ENCODE results near the gene TESK2.

The TESK2 gene

DNA sequence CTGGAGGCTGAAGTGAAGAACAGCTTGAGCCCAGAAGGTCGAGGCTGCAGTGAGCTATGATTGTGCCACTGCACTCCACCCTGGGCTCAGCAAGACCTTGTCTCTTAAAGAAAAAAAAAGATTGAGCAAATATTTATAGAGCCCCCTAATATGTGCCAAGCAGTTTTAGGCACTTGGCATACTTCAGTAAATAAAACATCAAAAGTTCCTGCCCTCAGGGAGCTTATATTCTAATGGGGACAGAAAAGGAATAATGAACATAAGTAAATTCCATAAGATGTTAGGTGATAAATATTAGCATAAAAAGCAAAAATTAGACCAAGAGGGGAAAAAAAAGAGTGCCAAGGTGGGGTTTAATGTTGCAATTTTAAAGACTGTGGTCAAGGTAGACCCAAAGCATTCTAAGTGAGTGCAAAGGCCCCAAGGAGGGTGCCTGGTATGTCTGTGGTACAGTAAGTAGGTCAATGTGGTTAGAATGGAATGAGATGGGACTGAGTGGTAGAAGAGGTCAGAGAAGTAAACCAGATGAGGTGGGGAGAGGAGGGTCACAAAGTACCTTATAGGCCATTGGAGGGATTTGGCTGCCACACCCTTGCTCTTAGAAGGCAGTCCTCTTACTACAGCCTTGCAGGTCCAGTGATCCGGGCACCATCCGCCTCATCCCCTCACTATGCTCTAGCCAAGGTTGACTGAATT is 153.2 kb downstream of the TESK2 start:
- Histone ChIP-seq H3K9ac (ENCODE audit: low read depth, low read length) (no peak overlapping the region), H3K4me1 (ENCODE audit: control insufficient read depth, insufficient read depth, low read length) (no peaks in the 10 kb centered on the region), H3K9me3 (ENCODE audit: control insufficient read depth, insufficient read depth, low read length) (no peaks in the 10 kb centered on the region), H3K4me3 (ENCODE audit: low read depth, low read length) (no peak overlapping the region), H3K27me3 (ENCODE audit: control insufficient read depth, insufficient read depth, low read length) (no peaks in the 10 kb centered on the region), H3K36me3 (ENCODE audit: control insufficient read depth, insufficient read depth, low read length) (peaks cover 28% of the 10 kb centered on the region)

DNA sequence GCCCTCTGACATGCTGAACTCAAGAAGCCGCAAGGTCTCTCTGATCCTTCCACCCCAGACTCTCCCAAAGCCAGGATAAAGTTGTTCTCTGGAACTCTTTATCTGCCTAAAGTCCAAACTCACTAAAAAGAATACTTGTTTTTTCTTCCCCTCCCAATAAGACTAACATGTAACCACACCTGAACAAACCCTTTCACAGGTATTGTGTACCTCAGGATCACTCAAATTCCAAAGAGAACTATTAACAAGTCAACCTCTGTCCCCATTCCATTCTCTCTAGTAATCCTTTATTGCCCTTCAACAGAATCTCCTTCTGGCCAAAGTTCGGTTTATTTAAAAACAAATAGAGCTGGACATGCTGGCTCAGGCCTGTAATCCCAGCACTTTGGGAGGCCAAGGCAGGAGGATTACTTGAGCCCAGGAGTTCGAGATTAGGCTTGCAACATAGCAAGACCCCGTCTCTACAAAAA is 155.1 kb downstream of the TESK2 start:
- Histone ChIP-seq H3K36me3 (ENCODE audit: control insufficient read depth, insufficient read depth, low read length) (peaks cover 32% of the 10 kb centered on the region), H3K27me3 (ENCODE audit: control insufficient read depth, insufficient read depth, low read length) (no peaks in the 10 kb centered on the region), H3K9ac (ENCODE audit: low read depth, low read length) (no peak overlapping the region), H3K9me3 (ENCODE audit: control insufficient read depth, insufficient read depth, low read length) (no peaks in the 10 kb centered on the region), H3K4me3 (ENCODE audit: low read depth, low read length) (no peak overlapping the region), H3K4me1 (ENCODE audit: control insufficient read depth, insufficient read depth, low read length) (no peaks in the 10 kb centered on the region)

DNA sequence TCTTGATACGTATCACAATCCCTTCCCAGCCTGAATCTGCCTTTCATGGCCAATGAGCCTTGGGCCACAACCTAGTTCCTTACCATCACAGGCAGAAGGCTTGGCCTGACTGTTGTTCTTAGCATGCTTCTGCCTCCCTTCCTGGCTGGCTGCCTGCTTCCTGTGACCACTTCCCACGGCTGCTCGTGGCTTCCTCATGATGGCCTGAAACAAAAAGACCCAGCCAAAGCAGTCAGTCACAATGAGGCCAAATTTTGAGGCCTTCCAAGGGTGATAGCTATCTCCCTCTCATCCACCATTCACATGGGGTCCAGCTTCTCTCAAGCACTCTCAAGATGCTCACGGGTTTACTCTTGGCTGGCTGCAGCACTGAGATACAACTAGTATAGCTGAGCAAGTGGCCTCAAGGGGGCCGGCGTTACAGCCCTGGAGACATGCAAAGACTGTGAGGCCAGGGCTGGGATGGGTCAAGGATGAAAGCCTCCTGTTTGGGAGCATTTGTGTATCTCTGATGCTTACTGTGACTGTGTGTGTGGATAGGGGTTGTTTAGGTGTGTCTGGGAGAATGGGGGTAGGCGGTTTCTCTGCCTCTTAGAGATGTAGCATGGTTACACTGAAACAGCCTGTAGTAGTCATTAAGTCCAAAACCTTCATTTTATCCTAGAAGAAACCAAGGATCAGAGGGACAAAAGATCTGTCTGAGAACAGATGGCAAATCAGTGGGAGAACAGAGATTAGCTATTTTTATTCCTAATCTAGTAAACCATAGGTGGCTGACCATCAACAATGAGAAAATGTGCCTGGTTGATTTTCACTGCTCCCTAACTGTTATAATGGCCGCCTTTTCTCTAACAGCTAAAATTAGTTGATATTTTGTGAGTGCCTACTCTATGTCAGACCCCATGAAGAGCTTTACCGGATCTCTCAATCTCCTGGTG is 156.4 kb downstream of the TESK2 start:
- H3K9ac ChIP-seq (ENCODE audit: low read depth, low read length): no peak overlapping the region
- no peaks in the 10 kb centered on the region for H3K4me1 ChIP-seq (ENCODE audit: control insufficient read depth, insufficient read depth, low read length)

DNA sequence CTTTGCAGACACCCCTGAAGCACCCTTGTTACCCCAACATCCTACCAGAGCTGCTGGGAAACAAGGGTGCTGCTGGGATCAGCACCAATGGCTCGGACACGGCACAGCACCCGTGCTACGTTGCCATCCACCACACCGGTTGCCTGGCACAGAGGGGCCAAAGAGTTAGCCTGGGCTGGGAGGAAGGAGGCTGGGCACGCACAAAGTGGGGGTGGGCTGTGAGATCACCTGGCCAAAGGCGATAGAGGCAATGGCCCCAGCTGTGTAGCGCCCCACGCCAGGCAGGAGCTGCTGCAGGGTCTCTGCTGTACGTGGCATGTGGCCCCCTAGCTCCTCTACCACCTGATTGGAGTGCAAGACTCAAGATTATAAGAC is 158.6 kb downstream of the TESK2 start:
- H3K27me3 ChIP-seq (ENCODE audit: control insufficient read depth, insufficient read depth, low read length): no peaks in the 10 kb centered on the region
- no peaks in the 10 kb centered on the region for H3K9me3 ChIP-seq (ENCODE audit: control insufficient read depth, insufficient read depth, low read length)
- H3K4me3 ChIP-seq (ENCODE audit: low read depth, low read length): no peak overlapping the region
- peaks cover 32% of the 10 kb centered on the region for H3K36me3 ChIP-seq (ENCODE audit: control insufficient read depth, insufficient read depth, low read length)
- H3K9ac ChIP-seq (ENCODE audit: low read depth, low read length): no peak overlapping the region
- peaks cover 10% of the 10 kb centered on the region for H3K4me1 ChIP-seq (ENCODE audit: control insufficient read depth, insufficient read depth, low read length)

More for the DNA sequence above, 156.4 kb downstream of the TESK2 start:
- H3K27me3 ChIP-seq (ENCODE audit: control insufficient read depth, insufficient read depth, low read length): no peaks in the 10 kb centered on the region
- H3K9me3 ChIP-seq (ENCODE audit: control insufficient read depth, insufficient read depth, low read length): no peaks in the 10 kb centered on the region
- H3K36me3 ChIP-seq (ENCODE audit: control insufficient read depth, insufficient read depth, low read length): peaks cover 32% of the 10 kb centered on the region
- no peak overlapping the region for H3K4me3 ChIP-seq (ENCODE audit: low read depth, low read length)

DNA sequence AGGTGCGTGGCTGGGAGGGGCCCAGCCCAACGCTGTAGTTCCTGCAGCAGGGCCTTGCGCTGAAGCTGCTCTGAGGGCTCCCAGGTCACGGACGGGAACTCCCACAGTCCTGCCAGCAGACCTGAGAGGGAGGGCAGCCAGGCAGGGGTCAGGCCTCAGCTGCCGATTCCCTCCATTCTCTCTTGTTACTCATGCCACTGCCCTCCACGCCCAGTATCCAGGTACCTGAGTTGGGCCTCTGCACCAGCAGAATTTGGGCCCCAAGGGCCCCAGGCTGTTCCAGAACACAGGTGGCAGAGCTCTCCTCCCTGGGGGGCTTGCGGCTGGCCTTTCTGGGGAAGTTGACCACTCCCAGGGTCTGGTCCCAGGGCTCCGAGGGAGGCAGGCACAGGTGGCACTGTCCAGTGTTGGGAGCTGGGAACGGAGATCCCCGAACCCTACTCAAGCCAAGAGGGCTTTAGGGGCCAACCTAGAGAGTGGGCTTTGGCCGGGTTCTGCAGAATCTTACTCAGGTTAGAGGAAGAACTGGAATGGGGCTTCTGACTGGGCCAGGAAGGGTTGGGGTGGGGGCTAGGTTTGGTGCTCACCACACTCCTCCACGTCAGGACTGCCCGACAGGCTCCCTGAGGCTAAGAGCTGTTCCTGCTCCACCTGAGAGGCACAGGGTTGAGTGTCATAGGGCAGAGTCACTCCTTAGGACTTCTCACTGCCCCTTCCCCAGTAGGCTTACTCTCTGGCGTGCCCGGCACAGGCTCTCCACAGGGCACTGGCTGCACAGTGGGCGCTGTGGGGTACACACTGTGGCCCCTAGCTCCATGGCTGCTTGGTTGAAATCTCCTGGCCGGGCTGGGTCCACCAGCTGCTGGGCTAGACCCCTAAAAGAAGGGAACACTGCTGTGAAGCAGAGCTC is 159.3 kb downstream of the TESK2 start:
- H3K9me3 ChIP-seq (ENCODE audit: control insufficient read depth, insufficient read depth, low read length): no peaks in the 10 kb centered on the region
- H3K4me1 ChIP-seq (ENCODE audit: control insufficient read depth, insufficient read depth, low read length): peaks cover 10% of the 10 kb centered on the region
- no peak overlapping the region for H3K4me3 ChIP-seq (ENCODE audit: low read depth, low read length)
- no peak overlapping the region for H3K9ac ChIP-seq (ENCODE audit: low read depth, low read length)
- no peaks in the 10 kb centered on the region for H3K27me3 ChIP-seq (ENCODE audit: control insufficient read depth, insufficient read depth, low read length)
- H3K36me3 ChIP-seq (ENCODE audit: control insufficient read depth, insufficient read depth, low read length): peaks cover 32% of the 10 kb centered on the region

DNA sequence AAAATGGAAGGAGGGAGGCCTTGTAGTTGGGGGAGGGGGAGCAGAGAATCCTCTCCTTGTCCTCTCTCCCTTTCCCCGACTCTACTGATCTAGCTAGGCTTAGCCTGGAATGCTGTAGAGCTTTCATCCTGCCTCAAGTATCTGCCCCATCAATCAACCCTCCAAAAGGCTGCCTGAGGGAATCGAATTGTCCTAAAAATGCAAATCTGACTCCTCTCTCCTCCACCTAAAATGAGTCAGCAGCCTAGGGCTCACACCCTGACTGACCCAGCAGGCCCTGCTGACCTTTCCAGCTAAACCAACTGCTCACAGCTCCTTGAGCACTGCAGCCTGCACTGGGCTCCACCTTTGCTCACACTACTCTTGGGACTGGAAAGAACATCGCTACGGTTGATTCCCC is 161.5 kb downstream of the TESK2 start:
- Histone ChIP-seq H3K4me3 (ENCODE audit: low read depth, low read length) (peak overlapping the region; percentile 81), H3K36me3 (ENCODE audit: control insufficient read depth, insufficient read depth, low read length) (peaks cover 31% of the 10 kb centered on the region), H3K27me3 (ENCODE audit: control insufficient read depth, insufficient read depth, low read length) (no peaks in the 10 kb centered on the region), H3K9ac (ENCODE audit: low read depth, low read length) (peak overlapping the region; percentile 60), H3K9me3 (ENCODE audit: control insufficient read depth, insufficient read depth, low read length) (no peaks in the 10 kb centered on the region), H3K4me1 (ENCODE audit: control insufficient read depth, insufficient read depth, low read length) (peaks cover 10% of the 10 kb centered on the region)

DNA sequence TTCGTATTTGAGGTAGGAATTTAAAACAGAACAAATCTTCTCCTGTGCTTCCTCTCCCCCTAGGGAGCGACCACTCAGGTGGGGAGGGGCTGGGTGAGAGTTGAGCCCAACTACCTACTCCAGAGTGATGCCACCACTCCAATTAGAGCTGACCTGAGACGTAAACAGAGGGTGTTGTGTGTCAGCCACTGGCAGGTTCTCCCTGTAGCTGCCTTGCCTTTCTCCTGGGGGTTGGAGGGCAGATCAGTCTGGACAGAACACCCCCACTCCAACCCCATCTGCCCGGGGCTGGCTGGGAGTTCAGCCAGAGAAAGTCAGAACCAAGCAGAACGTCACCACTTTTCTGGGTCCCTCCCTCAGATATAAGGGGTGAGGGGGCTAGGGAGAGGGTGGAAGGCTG is 162.3 kb downstream of the TESK2 start:
- Histone ChIP-seq H3K4me1 (ENCODE audit: control insufficient read depth, insufficient read depth, low read length) (peaks cover 10% of the 10 kb centered on the region), H3K36me3 (ENCODE audit: control insufficient read depth, insufficient read depth, low read length) (peaks cover 24% of the 10 kb centered on the region), H3K9ac (ENCODE audit: low read depth, low read length) (peak overlapping the region; percentile 60), H3K27me3 (ENCODE audit: control insufficient read depth, insufficient read depth, low read length) (no peaks in the 10 kb centered on the region), H3K9me3 (ENCODE audit: control insufficient read depth, insufficient read depth, low read length) (no peaks in the 10 kb centered on the region), H3K4me3 (ENCODE audit: low read depth, low read length) (peak overlapping the region; percentile 81)

DNA sequence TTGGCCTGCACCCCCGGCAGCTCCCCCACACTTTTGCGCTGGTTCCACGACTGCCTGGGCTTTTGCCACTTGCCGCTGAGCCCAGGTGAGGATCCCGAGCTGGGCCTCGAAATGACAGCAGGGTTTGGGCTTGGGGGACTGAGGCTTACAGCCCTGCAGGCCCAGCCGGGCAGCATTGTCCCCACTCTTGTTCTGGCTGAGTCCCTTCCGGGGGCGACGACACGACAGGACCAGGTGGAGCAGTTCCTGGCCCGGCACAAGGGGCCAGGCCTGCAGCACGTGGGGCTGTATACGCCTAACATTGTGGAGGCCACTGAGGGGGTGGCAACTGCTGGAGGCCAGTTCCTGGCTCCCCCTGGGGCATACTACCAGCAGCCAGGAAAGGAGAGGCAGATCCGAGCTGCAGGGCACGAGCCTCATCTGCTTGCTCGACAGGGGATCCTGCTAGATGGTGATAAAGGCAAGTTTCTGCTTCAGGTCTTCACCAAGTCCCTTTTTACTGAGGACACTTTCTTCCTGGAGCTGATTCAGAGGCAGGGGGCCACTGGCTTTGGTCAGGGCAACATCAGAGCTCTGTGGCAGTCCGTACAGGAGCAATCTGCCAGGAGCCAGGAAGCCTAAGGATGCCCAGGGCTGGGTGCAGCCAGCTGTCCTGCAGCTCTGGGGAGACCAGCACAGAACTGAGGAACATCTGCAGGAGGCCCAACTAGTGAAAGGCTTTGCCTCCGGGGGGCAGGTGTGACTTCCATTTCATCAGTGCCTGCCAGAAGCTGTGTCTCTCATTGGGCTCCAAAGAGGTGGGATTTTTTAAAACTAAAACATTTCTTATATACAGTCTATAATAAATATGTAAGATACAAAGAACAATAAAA is 163.1 kb downstream of the TESK2 start:
- Histone ChIP-seq H3K9ac (ENCODE audit: low read depth, low read length) (peak overlapping the region; percentile 91), H3K36me3 (ENCODE audit: control insufficient read depth, insufficient read depth, low read length) (peaks cover 16% of the 10 kb centered on the region), H3K4me3 (ENCODE audit: low read depth, low read length) (peak overlapping the region; percentile 81), H3K4me1 (ENCODE audit: control insufficient read depth, insufficient read depth, low read length) (peaks cover 10% of the 10 kb centered on the region), H3K9me3 (ENCODE audit: control insufficient read depth, insufficient read depth, low read length) (no peaks in the 10 kb centered on the region), H3K27me3 (ENCODE audit: control insufficient read depth, insufficient read depth, low read length) (no peaks in the 10 kb centered on the region)

DNA sequence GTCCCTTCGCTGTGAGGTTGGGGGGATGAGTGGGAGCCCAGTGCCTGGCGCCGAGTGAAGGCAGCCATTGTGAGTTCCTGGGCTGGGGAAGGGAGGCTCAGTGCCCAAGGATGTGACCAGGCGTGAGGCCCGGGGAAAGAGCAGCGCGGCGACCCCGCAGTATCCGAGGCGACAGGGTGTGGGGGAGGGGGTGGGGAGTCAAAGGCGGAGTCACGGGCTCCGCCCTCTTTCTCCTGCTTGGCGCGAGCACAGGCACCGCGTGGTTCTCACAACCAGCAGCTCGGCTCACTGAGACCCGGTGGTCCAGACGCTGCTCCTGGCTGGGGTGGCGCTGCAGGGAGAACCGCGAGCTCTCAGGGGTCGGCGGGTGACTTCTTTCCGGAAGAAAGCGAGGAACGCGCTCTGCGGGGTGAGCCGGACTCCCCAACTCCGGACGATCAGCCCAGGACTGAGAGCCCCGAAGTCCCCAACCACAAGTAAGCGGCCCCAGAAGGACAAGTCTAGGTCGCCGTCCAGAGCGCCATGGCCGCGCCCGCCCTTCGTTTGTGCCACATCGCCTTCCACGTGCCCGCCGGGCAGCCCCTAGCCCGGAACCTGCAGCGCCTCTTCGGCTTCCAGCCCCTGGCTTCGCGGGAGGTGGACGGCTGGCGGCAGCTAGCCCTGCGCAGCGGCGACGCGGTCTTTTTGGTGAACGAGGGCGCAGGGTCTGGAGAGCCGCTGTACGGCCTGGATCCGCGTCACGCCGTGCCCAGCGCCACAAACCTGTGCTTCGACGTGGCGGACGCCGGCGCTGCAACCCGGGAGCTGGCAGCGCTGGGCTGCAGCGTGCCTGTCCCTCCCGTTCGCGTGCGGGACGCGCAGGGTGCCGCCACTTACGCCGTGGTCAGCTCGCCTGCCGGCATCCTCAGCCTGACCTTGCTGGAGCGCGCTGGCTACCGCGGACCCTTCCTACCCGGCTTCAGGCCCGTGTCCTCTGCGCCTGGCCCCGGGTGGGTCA is 164.0 kb downstream of the TESK2 start, which contains the start of gene HPDL:
Gene HPDL (plus strand): TSS at position 269 of the 997 bp plus-strand sequence. CDS start 254 bp downstream, at position 523.
- Histone ChIP-seq H3K4me1 (ENCODE audit: control insufficient read depth, insufficient read depth, low read length) (peaks cover 10% of the 10 kb centered on the region), H3K27me3 (ENCODE audit: control insufficient read depth, insufficient read depth, low read length) (no peaks in the 10 kb centered on the region), H3K36me3 (ENCODE audit: control insufficient read depth, insufficient read depth, low read length) (peaks cover 6% of the 10 kb centered on the region), H3K4me3 (ENCODE audit: low read depth, low read length) (peak within 1 kb of the TSS; percentile 81), H3K9me3 (ENCODE audit: control insufficient read depth, insufficient read depth, low read length) (no peaks in the 10 kb centered on the region), H3K9ac (ENCODE audit: low read depth, low read length) (peak within 1 kb of the TSS; percentile 91)

Measured in iPS-15b (cell line).